Measurements from ENCODE around the gene SCML1.
"Not testable (repeated sequence)": the region's sequence is repeated elsewhere in the genome, so short reads cannot be mapped to it uniquely, and the experiment has no call there.

SCML1 gene

GRCh38 chrX:17738737-17739535 is 1.6 kb downstream of the SCML1 start:
- DNase-seq (ENCODE audit: low read depth in 2 of 2): no peak

GRCh38 chrX:17740137-17741122 is 3.1 kb downstream of the SCML1 start:
- DNase-seq (ENCODE audit: low read depth in 2 of 2): no peak

GRCh38 chrX:17741123-17741511 is 3.8 kb downstream of the SCML1 start:
- DNase-seq (ENCODE audit: low read depth in 2 of 2): no peak

GRCh38 chrX:17743913-17744312 is 6.6 kb downstream of the SCML1 start:
- no peak for DNase-seq (ENCODE audit: low read depth in 2 of 2)

- no peak for DNase-seq (ENCODE audit: low read depth in 2 of 2)
Measured at GRCh38 chrX:17744896-17745523, 7.7 kb downstream of the SCML1 start.

- DNase-seq (ENCODE audit: low read depth in 2 of 2): no peak
Measured at GRCh38 chrX:17747692-17748091, 10.4 kb downstream of the SCML1 start.

GRCh38 chrX:17748684-17749083 is 11.4 kb downstream of the SCML1 start:
- DNase-seq (ENCODE audit: low read depth in 2 of 2): no peak

- no peak for DNase-seq (ENCODE audit: low read depth in 2 of 2)
Measured at GRCh38 chrX:17750436-17750835, 13.1 kb downstream of the SCML1 start.

GRCh38 chrX:17758382-17758781 is 21.1 kb downstream of the SCML1 start:
- no peak for DNase-seq (ENCODE audit: low read depth in 2 of 2)

GRCh38 chrX:17759990-17760389 is 22.7 kb downstream of the SCML1 start:
- no peak for DNase-seq (ENCODE audit: low read depth in 2 of 2)

- no peak for DNase-seq (ENCODE audit: low read depth in 2 of 2)
Measured at GRCh38 chrX:17767734-17768133, 30.4 kb downstream of the SCML1 start.

GRCh38 chrX:17768997-17769396 is 31.7 kb downstream of the SCML1 start:
- no peak for DNase-seq (ENCODE audit: low read depth in 2 of 2)

GRCh38 chrX:17769701-17770269 is 32.5 kb downstream of the SCML1 start:
- peak in 1 of 2 donors; percentile 12 for DNase-seq (ENCODE audit: low read depth in 2 of 2)

GRCh38 chrX:17773221-17773876 is 36.1 kb downstream of the SCML1 start:
- DNase-seq (ENCODE audit: low read depth in 2 of 2): no peak

- no peak for DNase-seq (ENCODE audit: low read depth in 2 of 2)
Measured at GRCh38 chrX:17774053-17774452, 36.8 kb downstream of the SCML1 start.

- DNase-seq (ENCODE audit: low read depth in 2 of 2): no peak
Measured at GRCh38 chrX:17778997-17779396, 41.7 kb downstream of the SCML1 start.

- DNase-seq (ENCODE audit: low read depth in 2 of 2): no peak
Measured at GRCh38 chrX:17779434-17779833, 42.1 kb downstream of the SCML1 start.

- not testable (repeated sequence) for DNase-seq (ENCODE audit: low read depth in 2 of 2)
Measured at GRCh38 chrX:17786554-17787347, 49.5 kb downstream of the SCML1 start.

GRCh38 chrX:17787557-17787956 is 50.3 kb downstream of the SCML1 start:
- no peak for DNase-seq (ENCODE audit: low read depth in 2 of 2)

- peak in 1 of 2 donors; percentile 10 for DNase-seq (ENCODE audit: low read depth in 2 of 2)
Measured at GRCh38 chrX:17788439-17788838, 51.1 kb downstream of the SCML1 start.

Data from stimulated activated CD8-positive, alpha-beta memory T cell treated with anti-CD3 and anti-CD28 coated beads, Interleukin-7, amount 100 ng/mL, for 4 hours (primary cell).